H9 (cell line): ENCODE measurements around the gene SLC24A3. TPM values are rescaled to one million over a fixed set of nuclear protein-coding genes. Genes with fewer than 3 reads are reported as not detected.

Experiments used
- DNase-seq: peaks from one replicate; pipeline ENCODE4 v3.0.0-alpha.2; 2017
- H2AFZ ChIP-seq: one replicate; pipeline ENCODE4 v1.6.1; 2013; ENCODE audit warnings: mild to moderate bottlenecking, low read length, control low read depth, moderate library complexity
- H2AK5ac ChIP-seq: 2 replicates; pipeline ENCODE4 v1.6.1; 2013; ENCODE audit warnings: low read length, control low read depth, mixed read lengths; ENCODE audit not compliant: insufficient read length
- H2BK120ac ChIP-seq: one replicate; pipeline ENCODE4 v1.6.1; 2013; ENCODE audit warnings: low read depth, mild to moderate bottlenecking, low read length, control low read depth, inconsistent platforms; ENCODE audit not compliant: poor library complexity, severe bottlenecking
- H2BK12ac ChIP-seq: 2 replicates; pipeline ENCODE4 v1.6.1; 2013; ENCODE audit warnings: low read length, control low read depth, mixed read lengths, low read depth; ENCODE audit not compliant: insufficient read length
- H2BK15ac ChIP-seq: 2 replicates; pipeline ENCODE4 v1.6.1; 2013; ENCODE audit warnings: low read depth, low read length, control low read depth
- H2BK20ac ChIP-seq: one replicate; pipeline ENCODE4 v1.6.1; 2013; ENCODE audit warnings: low read depth, mild to moderate bottlenecking, low read length, control low read depth, inconsistent platforms; ENCODE audit not compliant: poor library complexity, severe bottlenecking
- H2BK5ac ChIP-seq: 2 replicates; pipeline ENCODE4 v1.6.1; 2013; ENCODE audit warnings: low read length, control low read depth, mixed read lengths; ENCODE audit not compliant: insufficient read length
- H3K14ac ChIP-seq: 2 replicates; pipeline ENCODE4 v1.6.1; 2013; ENCODE audit warnings: low read length, control low read depth; ENCODE audit not compliant: insufficient read depth
- H3K18ac ChIP-seq: 2 replicates; pipeline ENCODE4 v1.6.1; 2013; ENCODE audit warnings: low read depth, mild to moderate bottlenecking, mixed read lengths, low read length, control low read depth; ENCODE audit not compliant: insufficient read length
- H3K23ac ChIP-seq: 2 replicates; pipeline ENCODE4 v1.6.1; 2013; ENCODE audit warnings: low read length, control low read depth, mixed read lengths, low read depth; ENCODE audit not compliant: insufficient read length
- H3K23me2 ChIP-seq: 2 replicates; pipeline ENCODE4 v1.6.1; 2013; ENCODE audit warnings: low read depth, mild to moderate bottlenecking, mixed read lengths, low read length, control low read depth; ENCODE audit not compliant: insufficient read length, poor library complexity, severe bottlenecking
- H3K27ac ChIP-seq: 2 replicates; pipeline ENCODE4 v1.5.1; 2013; ENCODE audit warnings: low read length, control low read depth, mixed read lengths, low read depth; ENCODE audit not compliant: insufficient read length
- H3K27me3 ChIP-seq: 2 replicates; pipeline ENCODE4 v1.6.1; 2013; ENCODE audit warnings: low read length, control low read depth, inconsistent platforms; ENCODE audit not compliant: insufficient read depth
- H3K4ac ChIP-seq: 2 replicates; pipeline ENCODE4 v1.6.1; 2013; ENCODE audit warnings: low read depth, mild to moderate bottlenecking, control low read depth, inconsistent platforms, low read length, moderate library complexity
- H3K4me1 ChIP-seq: 2 replicates; pipeline ENCODE4 v1.6.1; 2013; ENCODE audit warnings: low read length, control low read depth, inconsistent platforms; ENCODE audit not compliant: insufficient read depth
- H3K4me2 ChIP-seq: 2 replicates; pipeline ENCODE4 v1.6.1; 2013; ENCODE audit warnings: low read length, control low read depth, mixed read lengths; ENCODE audit not compliant: insufficient read length, insufficient read depth
- H3K56ac ChIP-seq: 2 replicates; pipeline ENCODE4 v1.6.1; 2013; ENCODE audit warnings: low read depth, mild to moderate bottlenecking, mixed read lengths, low read length, control low read depth; ENCODE audit not compliant: insufficient read length
- H3K79me1 ChIP-seq: 2 replicates; pipeline ENCODE4 v1.6.1; 2013; ENCODE audit warnings: low read depth, mild to moderate bottlenecking, moderate library complexity, low read length, control low read depth, inconsistent platforms; ENCODE audit not compliant: insufficient read depth, poor library complexity, severe bottlenecking
- H3K79me2 ChIP-seq: 2 replicates; pipeline ENCODE4 v1.6.1; 2013; ENCODE audit warnings: low read length, control low read depth, inconsistent platforms; ENCODE audit not compliant: insufficient read depth
- H3K9ac ChIP-seq: 2 replicates; pipeline ENCODE4 v1.6.1; 2013; ENCODE audit warnings: low read length, control low read depth, mixed read lengths; ENCODE audit not compliant: insufficient read length; ENCODE audit errors: extremely low read depth
- H3K9me3 ChIP-seq: one replicate; pipeline ENCODE4 v1.6.1; 2013; ENCODE audit warnings: low read depth, low read length, inconsistent platforms; ENCODE audit not compliant: control insufficient read depth
- H3T11ph ChIP-seq: one replicate; pipeline ENCODE4 v1.6.1; 2013; ENCODE audit warnings: mild to moderate bottlenecking, low read length, control low read depth, inconsistent platforms
- H4K20me1 ChIP-seq: one replicate; pipeline ENCODE4 v1.6.1; 2013; ENCODE audit not compliant: control insufficient read depth, insufficient read length, insufficient read depth
- H4K5ac ChIP-seq: 2 replicates; pipeline ENCODE4 v1.6.1; 2013; ENCODE audit warnings: low read depth, mild to moderate bottlenecking, mixed read lengths, low read length, control low read depth; ENCODE audit not compliant: insufficient read length
- H4K8ac ChIP-seq: replicated peaks from 2 replicates; pipeline ENCODE4 v1.6.1; 2013; ENCODE audit warnings: low read length, control low read depth, mixed read lengths, low read depth; ENCODE audit not compliant: insufficient read length
- H4K91ac ChIP-seq: 2 replicates; pipeline ENCODE4 v1.6.1; 2013; ENCODE audit warnings: low read depth, mild to moderate bottlenecking, moderate library complexity, mixed read lengths, low read length, control low read depth; ENCODE audit not compliant: insufficient read length
- H3K27ac Mint-ChIP-seq, 3 experiments: 2 replicates in 2 of 3; 3 replicates in 1 of 3; pipeline ENCODE4 v1.8.0; 2020 to 2021; ENCODE audit warnings: mixed read lengths in 3 of 3, mild to moderate bottlenecking in 1 of 3, moderate library complexity in 1 of 3
- H3K27me3 Mint-ChIP-seq: 2 replicates; pipeline ENCODE4 v1.8.0; 2021; ENCODE audit warnings: low read depth, mild to moderate bottlenecking, moderate library complexity, mixed read lengths
- H3K36me3 Mint-ChIP-seq, 3 experiments: 2 replicates in 2 of 3; 3 replicates in 1 of 3; pipeline ENCODE4 v1.8.0; 2020 to 2021; ENCODE audit warnings: low read depth in 3 of 3, mixed read lengths in 3 of 3; ENCODE audit not compliant: insufficient read depth in 1 of 3
- H3K4me1 Mint-ChIP-seq, 2 experiments: 2 replicates each; pipeline ENCODE4 v1.8.0; 2020; ENCODE audit warnings: mixed read lengths in 2 of 2
- H3K4me3 Mint-ChIP-seq, 2 experiments: 2 replicates in 1 of 2; 3 replicates in 1 of 2; pipeline ENCODE4 v1.8.0; 2020 to 2021; ENCODE audit warnings: mild to moderate bottlenecking in 2 of 2, mixed read lengths in 2 of 2, moderate library complexity in 1 of 2
- H3K9me3 Mint-ChIP-seq, 2 experiments: 2 replicates in 1 of 2; 3 replicates in 1 of 2; pipeline ENCODE4 v1.8.0; 2020; ENCODE audit warnings: mild to moderate bottlenecking in 2 of 2, mixed read lengths in 2 of 2, moderate library complexity in 1 of 2
- WGBS: extraction: QIAGEN DNeasy Blood & Tissue Kit; methylation state at CpG from one replicate; pipeline ENCODE4 v1.1.7; 2013; ENCODE audit warnings: missing lambda C conversion rate, low lambda C conversion rate, mixed read lengths; ENCODE audit not compliant: insufficient read length; ENCODE audit errors: extremely low coverage; 5-methylcytosine and 5-hydroxymethylcytosine counted together
- total RNA-seq: library from RNA; stranded (reverse); gene quantifications from 2 replicates; pipeline ENCODE4 v1.2.1, GENCODE V29; 2021
- TF ChIP-seq, protein P1 (sequence below): fragments of 200-600 bp; sonication (generic); conservative IDR thresholded peaks from 3 replicates; pipeline ENCODE4 v1.8.0; 2021; ENCODE audit warnings: antibody characterized with exemption, mild to moderate bottlenecking

Gene SLC24A3
- total RNA-seq, 1 experiment from 2014 or later = 0.83 TPM

DNA sequence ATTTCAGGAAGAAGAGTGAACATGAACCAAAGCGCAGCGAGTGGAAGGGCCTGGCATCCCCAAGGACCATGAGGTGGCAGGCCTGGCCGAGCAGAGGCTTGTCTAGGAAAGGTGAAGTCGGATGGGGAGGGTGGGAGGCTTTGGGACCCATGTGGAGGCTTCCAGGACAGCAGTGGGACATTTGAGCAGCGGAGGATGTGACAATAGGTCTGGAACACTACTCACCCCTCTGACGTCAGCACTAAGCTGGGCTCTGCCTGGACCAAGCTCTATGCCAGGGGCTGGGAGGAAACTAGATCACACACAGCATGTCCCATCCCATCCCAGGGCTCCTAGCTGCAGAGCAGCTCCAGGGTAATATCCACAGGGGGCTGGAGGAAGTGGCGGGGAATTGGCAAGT lies 370.3 kb downstream of the SLC24A3 start:
- Histone ChIP-seq H3K27me3 (no peaks in the 10 kb centered on the region), H3K56ac (no peak overlapping the region), H3T11ph (no peak overlapping the region), H3K23ac (no peak overlapping the region), H2BK120ac (no peak overlapping the region), H3K9ac (no peak overlapping the region), H2BK15ac (no peak overlapping the region), H4K20me1 (no peaks in the 10 kb centered on the region), H3K27ac (no peak overlapping the region), H4K5ac (no peak overlapping the region), H4K8ac (no peak overlapping the region), H2BK20ac (no peak overlapping the region), H3K14ac (no peak overlapping the region), H3K79me1 (no peaks in the 10 kb centered on the region), H3K9me3 (no peaks in the 10 kb centered on the region), H2AK5ac (no peak overlapping the region), H2BK12ac (no peak overlapping the region), H3K4ac (no peak overlapping the region), H4K91ac (no peak overlapping the region), H3K23me2 (no peaks in the 10 kb centered on the region), H3K4me1 (peaks cover 2% of the 10 kb centered on the region; the same call in 1 of the 2 replicates), H3K79me2 (no peaks in the 10 kb centered on the region), H2BK5ac (no peak overlapping the region), H3K18ac (no peak overlapping the region), H3K4me2 (no peak overlapping the region), H2AFZ (no peak overlapping the region)
- TF ChIP-seq, protein P1, sequence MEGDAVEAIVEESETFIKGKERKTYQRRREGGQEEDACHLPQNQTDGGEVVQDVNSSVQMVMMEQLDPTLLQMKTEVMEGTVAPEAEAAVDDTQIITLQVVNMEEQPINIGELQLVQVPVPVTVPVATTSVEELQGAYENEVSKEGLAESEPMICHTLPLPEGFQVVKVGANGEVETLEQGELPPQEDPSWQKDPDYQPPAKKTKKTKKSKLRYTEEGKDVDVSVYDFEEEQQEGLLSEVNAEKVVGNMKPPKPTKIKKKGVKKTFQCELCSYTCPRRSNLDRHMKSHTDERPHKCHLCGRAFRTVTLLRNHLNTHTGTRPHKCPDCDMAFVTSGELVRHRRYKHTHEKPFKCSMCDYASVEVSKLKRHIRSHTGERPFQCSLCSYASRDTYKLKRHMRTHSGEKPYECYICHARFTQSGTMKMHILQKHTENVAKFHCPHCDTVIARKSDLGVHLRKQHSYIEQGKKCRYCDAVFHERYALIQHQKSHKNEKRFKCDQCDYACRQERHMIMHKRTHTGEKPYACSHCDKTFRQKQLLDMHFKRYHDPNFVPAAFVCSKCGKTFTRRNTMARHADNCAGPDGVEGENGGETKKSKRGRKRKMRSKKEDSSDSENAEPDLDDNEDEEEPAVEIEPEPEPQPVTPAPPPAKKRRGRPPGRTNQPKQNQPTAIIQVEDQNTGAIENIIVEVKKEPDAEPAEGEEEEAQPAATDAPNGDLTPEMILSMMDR = no peak
- Mint-ChIP-seq H3K36me3 (no peaks in the 10 kb centered on the region), H3K4me1 (peaks cover 10 to 16% of the 10 kb centered on the region in 2 experiments), H3K9me3 (no peaks in the 10 kb centered on the region; a peak in 1 of 5 replicates), H3K4me3 (no peak overlapping the region), H3K27me3 (peaks cover 18% of the 10 kb centered on the region), H3K27ac (no peak overlapping the region)
- no peak for DNase-seq
- WGBS = no CpG with 5 or more reads among the region's 7 CpGs
